HUDEP-2 (cell line): ENCODE results near the gene TNPO1.

Experiments
- DNase-seq, 76 experiments: peaks; one replicate each; lab custom pipeline; 2025; ENCODE audit not compliant: unreplicated experiment in 76 of 76; lab: John Stamatoyannopoulos, UW

The TNPO1 gene

DNA sequence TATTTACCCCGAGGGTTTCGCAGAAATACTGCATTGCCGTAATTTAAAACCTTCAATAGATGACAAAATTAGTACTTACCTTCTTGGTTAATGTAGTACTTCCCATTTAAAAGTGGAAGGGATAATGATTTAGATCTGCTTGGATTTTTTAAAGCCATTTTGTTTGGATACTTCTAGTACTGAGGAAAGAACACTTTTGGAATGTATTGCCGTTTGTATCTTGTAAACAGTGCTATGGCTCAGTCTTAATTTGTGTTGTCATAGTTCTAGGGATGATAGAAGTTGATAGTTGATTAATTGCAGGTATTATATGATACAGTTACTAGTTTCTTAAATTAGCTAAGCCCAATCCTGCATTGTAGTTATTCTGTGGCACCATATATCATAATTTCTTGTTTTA, 33.1 kb downstream of the TNPO1 start:
- peak in 2 of 76 experiments; percentile 4 to 25 for DNase-seq

DNA sequence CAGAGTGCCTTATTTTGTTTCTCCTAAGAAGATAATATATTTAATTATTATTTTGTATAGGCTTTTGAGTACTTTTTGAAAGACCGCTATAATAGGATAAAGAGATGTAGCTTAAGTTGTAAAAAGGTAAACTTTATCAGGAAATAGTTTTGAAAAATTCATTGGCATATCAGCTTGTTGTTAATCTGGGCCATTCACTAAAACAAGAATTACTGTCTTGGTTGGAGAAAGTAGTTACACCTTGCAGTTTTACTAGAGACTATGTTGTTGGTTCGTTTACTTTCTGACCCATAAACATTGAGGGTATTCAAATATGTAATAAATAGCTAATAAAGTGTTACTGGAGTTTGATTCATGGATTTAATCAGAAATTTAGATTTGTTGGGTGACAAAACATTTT, 33.7 kb downstream of the TNPO1 start:
- DNase-seq, result no peak

DNA sequence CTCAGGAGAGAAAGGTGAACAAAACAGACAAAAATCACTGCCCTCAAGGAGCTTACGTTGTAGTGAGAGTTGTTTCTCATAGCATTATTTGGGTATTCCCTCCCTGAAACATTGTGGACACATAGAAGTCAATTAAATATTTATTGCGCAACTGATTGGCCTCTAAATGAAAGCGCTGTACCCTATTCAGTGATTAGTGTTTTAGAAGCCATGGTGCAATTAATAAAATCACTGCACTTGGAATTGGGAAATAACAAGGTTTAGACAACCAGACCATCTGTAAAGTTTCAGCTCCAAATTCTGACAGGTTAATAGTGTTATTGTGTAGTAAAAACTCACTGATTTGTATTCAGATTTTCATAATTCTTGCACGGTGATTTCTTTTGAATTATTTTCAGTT, 35.9 kb downstream of the TNPO1 start:
- DNase-seq, result no peak

DNA sequence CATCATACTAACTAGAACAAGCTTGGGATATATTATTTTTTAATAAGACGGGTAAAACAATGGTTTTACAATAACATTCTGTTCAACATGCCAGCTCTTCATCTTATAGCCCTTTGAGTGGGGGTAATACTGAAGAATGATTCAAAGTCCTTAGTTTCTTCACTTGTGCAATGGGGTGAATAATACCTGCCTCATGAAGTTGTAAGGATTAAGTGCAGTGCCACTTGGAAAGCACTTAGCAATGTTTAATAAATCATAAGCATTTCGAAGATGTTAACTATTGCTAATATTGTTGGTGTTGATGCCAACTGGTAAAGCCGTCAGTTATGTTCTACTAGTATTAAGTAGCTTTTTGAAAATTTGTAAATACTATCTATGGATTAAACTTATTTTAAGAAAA, 38.0 kb downstream of the TNPO1 start:
- no peak for DNase-seq

DNA sequence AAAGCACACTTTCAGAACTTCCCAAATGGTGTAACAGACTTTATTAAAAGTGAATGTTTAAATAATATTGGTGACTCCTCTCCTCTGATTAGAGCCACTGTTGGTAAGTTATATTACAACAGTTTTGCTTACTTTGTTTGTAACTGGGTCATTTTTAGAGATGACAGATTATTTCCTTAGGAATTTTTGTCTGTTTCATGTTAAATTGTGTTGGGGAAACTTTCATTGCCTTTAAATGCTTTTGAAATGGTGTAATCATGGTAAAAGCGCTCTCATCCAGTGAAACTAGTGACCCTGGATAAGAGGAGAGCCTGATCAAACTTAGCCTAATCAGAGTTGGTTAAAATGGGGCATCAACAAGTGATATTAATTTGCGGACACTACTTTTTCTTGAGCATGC, 39.4 kb downstream of the TNPO1 start:
- DNase-seq, result no peak

DNA sequence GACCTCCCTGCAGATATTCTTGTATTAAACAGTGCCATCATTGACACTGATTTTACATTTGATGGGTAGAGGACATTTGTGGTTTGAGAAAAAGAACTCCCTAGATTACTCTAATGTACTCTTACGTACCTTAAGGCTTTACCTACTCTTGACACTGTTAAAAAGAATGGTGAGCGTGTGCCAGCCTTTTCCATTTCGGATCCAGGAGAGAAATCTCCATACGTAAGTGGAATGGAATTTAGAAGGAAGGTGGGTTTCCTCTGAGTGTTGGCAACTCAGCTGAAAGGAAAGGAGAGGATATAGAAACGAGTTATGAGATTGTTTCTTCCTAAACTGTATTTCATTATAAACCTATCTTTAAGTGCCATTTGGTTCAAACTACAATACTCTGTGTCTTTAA, 40.9 kb downstream of the TNPO1 start:
- DNase-seq, result no peak

DNA sequence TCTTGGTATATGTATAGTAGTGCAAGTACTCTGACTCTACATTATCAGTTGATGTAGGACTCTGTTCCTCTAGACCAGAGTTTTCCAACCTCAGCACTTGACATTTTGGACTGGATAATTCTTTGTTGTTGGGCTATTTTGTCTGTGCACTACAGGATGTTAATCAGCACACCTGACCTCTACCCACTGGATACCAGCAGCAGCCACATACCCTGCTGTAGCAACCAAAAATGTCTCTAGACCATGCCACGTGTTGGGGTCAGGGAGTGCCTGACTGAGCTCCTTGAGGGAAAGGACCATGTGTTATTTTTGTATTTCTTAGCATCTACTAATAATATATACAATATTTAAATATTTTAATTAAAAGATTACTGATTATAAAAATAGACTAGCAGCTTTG, 42.7 kb downstream of the TNPO1 start:
- DNase-seq, result no peak

DNA sequence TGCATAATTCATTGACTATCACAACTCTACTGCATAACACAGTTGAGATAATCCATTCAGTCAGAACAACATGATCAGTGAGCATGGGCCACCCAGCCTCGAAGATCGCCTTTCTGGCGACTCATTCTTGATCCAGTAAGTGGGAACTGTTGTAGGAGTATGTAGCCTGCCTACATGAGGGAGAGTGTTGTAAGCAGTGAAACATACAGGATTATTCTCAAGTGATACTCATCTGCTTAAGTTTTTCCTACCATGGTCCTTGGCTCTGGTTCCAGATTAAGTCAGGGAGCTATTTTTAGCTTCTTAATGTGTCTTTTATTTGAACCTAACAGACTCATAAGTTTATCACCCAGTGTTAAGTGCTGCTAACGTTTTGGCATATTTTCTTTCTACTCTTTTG, 44.0 kb downstream of the TNPO1 start:
- no peak for DNase-seq

DNA sequence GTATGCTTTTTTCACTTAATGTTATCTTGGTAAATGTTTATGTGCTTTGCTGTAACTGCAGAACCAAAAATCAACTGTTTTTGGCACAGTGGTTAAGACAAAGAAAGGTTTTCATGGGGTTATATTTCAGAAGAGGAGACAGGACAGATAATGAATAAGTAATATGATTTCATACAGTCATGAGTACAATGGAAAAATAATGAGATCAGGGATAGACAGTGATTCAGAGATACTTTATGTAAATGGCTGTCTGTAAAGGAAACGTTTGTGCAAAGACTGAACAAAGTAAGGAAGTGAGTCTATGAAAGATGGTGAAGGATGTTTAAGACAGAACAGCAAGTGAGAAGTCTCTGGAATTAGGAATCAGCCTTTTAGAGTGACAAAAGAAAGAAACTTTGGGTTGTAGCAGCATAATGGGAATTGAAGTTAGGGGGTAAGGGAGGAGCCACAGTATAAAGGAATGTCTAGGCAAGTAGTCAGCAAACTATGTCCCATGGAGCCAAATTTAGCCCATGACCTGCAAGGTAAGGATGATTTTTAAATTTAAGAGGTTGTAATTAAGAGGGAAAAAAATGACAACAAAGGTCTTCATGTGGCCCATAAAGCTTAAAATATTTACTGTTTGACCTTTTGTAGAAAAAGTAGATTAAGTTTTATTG, 55.0 kb downstream of the TNPO1 start:
- no peak for DNase-seq

DNA sequence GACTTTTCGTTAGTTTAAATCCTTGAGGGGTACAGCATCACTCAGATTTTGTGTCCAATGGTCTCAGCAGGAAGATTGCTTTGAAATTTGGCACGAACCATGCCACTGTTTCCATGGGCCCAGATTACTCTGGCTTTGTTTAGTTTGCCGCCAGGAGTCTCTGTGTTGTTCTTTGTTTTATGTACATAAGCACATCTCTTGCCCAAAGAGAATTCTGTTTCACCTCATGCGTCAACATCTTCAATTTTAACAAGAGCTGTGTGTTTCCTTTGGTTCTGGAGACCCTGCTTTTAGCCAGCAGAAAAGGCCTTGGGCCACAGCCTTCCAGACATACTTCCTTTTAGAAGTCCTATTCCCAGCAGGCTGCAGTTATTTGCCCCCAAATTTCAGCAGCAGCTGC, 62.4 kb downstream of the TNPO1 start:
- DNase-seq, result no peak

DNA sequence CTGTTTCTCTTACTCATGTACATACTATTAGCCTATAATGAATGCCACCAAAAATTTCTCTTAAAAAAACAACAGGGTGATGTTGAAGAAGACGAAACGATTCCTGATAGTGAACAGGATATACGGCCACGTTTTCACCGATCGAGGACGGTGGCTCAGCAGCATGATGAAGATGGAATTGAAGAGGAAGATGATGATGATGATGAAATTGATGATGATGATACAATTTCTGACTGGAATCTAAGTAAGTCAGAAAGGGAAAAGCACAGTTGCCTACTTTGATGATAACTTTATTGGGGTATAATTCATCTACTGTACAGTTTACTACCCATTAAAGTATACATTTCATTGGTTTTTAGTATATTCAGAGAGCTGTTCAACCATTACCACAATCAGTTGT, 66.5 kb downstream of the TNPO1 start:
- no peak for DNase-seq

DNA sequence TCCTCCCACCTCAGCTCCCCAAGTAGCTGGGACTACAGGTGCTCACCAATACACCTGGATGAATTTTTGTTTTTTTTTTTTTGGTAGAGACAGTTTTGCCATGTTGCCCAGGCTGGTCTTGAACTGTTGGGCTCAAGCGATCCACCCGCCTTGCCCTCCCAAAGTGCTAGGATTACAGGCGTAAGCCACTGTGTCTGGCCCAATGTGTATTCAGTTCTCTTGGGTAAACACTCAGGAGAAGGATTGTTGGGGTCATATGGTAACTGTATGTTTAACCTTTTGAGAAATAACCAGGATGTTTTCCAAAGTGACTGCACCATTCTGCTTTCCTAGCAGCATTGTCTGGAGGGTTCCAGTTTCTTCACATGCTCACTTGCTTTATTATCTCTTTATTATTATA, 67.4 kb downstream of the TNPO1 start:
- DNase-seq, result no peak

DNA sequence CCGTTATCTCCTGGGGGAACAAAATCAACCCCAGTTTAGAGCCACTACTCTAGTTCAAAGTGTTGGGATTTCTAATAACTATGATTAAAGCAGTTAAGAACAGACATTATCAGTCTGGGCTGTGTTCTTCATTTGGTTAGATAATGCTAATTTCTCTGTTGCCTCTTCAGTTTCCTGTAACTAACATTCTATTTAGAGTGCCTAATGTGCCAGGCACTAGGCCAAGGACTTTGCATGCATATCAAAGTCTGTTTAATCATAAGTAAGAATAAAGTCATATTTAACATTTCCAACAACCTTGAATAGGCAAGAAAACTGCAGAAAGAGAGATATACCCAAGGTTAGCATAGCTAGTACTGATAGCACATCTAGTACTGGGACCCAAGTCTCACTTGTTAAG, 68.4 kb downstream of the TNPO1 start:
- no peak for DNase-seq

DNA sequence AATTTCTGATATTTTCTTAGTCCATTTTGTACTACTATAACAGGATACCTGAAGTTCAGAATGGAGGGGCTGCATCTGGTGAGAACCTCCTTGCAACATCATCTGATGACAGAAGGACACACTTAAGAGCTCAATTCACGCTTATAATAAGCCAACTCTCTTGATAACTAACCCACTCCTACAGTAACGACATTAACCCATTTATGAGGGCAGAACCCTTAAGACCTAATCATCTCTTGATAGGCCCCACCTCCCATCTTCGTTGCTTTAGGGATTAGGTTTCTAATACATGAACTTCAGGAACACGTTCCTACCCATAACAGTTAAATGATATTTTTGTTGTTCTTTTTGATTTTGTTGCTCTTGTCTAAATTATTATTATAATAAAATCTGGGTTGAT, 69.4 kb downstream of the TNPO1 start:
- DNase-seq, result no peak

DNA sequence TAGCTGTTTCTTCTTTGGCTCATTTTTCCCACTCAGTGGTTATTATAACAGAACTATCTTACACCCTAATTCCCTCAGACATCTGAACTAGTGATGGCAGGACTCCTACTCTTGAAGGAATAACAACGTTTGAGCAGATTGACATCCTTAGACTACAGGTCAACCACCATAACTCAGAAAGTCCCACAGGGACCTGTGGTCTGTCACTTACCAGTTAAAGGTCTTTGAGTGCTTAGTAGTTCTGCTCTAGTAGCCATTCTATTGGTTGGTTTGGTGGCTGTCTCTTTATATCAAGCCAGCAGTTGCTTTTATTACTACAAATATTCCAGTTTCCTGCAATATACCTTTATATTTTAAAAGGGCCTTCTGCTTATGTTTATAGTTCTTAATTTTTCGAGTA, 72.1 kb downstream of the TNPO1 start:
- DNase-seq, result no peak

DNA sequence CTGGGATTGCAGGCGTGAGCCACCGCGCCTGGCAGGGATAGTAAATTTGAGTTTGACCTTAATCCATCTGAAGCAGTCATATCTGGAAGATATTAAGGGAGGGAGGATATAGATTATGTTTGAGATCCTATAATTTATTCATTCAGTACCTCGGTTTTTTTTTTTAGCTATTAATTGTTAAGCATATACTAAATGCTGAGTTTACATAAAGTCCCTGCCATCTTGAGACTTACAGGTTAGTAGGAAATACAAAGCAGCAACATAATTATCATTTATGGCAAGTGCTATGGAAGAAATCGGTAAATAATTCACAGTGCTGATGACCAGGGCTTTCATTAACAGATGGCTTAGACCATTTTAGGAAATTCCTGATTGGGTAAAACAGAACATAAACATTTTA, 72.9 kb downstream of the TNPO1 start:
- no peak for DNase-seq

DNA sequence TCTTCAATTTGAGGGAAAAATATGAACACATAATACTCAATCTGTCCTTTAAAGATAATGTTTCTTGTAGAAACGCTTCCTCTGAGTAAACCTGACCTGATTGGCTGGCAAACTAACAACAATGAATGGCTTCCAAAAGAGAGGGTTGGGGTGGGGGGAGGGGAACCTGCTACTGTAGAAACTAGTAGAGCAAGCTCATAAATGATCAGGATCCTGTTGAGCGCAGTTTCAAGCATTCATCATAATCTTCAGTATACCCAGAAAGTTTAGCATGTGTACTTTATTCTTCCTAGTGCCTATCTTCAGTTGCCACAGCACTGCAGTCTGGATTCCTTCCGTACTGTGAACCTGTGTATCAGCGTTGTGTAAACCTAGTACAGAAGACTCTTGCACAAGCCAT, 76.4 kb downstream of the TNPO1 start:
- no peak for DNase-seq

DNA sequence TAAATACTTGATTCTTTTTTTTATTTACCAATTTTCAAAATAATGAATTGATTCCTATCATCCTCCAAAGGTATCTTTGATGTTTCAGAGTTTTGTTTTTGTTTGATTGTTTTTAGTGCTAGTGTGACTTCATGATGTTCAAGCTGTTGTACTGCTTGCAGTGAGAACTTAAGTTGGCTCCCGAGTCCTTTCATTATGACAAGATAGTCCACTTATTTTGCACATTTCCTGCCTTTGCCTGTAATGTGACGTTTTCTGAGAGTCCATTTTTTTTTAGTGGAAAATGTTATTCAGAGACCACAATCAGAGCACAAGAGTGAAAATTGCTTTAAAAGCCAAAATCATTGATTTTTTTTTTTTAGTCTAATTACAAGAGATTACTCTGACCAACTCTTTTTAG, 79.3 kb downstream of the TNPO1 start:
- no peak for DNase-seq

DNA sequence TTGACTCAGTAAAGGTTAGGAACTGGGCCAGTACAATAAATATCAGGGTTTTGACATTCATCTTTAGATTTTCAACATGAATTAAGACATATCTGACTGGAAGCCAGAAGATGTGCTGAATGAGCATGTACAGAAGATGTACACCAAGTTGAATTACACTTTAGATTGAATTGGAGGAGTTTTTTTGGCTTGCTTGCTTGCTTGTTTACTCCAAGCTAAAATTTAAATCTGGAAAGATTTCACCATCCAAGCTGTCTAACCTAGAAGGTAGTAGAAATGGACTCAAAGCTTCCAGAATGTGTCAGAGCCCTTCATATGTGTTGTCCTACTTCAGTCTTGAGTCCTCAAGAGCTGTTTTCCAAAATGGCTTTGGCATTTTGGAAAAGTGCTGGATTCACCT, 90.3 kb downstream of the TNPO1 start:
- DNase-seq, result no peak

DNA sequence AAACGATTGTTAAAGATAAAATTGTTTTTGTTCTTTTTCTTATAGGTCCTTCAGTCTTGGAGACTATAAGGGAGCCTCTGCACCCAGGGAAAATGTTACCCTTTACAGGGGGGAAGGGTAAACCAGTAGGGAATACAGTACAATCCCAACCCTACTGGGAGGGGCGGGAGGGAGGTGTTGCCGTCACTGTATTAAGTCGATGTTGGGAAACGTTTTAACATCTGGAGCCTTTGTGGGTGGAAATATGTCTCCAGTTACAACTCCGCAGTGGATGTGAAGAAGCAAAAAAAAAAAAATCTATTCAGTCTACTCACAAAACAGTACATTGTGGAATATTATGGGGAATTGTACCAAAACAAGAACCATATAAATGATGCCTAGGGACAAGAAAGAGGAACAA, 92.2 kb downstream of the TNPO1 start:
- no peak for DNase-seq

DNA sequence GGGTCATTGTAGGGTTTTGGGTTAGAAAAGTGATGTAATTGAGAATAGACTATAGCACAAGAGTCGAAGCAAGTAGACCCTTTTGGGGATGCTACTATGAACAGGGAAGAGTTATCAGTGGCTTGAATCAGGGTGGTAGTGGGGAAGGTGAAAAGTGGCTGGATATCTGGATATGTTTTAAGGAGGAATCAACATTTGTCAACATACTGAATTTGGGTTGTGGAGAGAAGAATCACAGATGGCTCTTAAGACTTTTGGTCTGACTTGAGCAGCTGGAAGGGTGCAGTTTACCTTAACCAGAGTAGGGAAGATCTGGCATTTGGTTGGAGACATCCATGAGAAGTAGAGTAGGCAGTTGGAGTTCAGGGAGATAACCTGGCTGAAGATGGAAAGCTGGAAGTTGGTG, 100.9 kb downstream of the TNPO1 start:
- DNase-seq, result no peak

DNA sequence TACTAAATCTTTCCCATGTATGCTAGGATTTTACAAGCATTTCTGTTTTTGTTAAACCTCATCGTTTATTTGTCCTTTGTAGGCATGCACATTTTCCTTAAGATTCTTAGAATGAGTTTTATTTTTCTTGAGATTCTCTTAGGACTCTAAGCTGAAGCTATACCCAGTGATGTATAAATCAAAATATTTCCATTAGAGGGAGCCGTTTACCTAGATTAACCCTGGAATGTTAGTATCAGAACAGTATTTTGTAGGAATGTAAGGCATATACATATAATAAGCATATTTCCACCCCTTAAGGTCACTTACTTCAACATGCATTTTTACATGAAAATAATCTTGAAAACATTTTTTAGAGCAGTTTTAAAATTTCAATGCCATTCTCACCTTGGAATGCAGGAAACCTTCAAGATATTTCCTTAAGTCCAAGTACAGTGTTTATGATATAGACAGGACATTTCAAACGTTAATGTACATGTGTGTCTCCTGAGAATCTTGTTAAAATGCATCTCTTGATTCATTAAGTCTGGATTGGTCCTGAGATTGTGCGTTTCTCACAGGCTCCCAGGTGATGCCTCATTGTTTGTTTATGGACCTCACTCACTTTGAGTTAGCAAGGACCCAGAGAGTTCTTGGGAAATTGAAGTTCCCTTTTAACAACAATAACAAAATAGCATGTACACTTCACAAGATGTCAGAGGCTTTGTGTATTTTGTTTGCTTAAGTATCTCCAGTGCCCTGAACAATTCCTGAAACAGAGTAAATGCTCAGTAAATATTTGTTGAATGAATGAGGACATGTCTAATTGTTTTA, 104.4 kb downstream of the TNPO1 start:
- DNase-seq, result peak in 23 of 76 experiments; percentile 4 to 56 (median 22)
